MM.1S (cell line): ENCODE results near the gene TMEM208.

Source experiments
- DNase-seq: peaks from one replicate; pipeline ENCODE4 v3.0.0-alpha.2; 2015
- H2AFZ ChIP-seq: fragments of 300-600 bp; sonication (generic); 2 replicates; pipeline ENCODE4 v1.6.0; 2016; ENCODE audit warnings: antibody characterized with exemption, low read length
- H3F3A ChIP-seq: fragments of 300-600 bp; sonication (generic); 2 replicates; pipeline ENCODE4 v1.6.1; 2016; ENCODE audit warnings: mild to moderate bottlenecking, antibody characterized with exemption, low read length, moderate library complexity, mixed read lengths; ENCODE audit not compliant: insufficient read depth
- H3K27ac ChIP-seq: fragments of 300-600 bp; sonication (generic); 2 replicates; pipeline ENCODE4 v1.5.1; 2016; ENCODE audit warnings: mild to moderate bottlenecking, low read length
- H3K27me3 ChIP-seq: fragments of 300-600 bp; sonication (generic); replicated peaks from 2 replicates; pipeline ENCODE4 v1.6.0; 2016; ENCODE audit warnings: low read length; ENCODE audit not compliant: insufficient read depth
- H3K36me3 ChIP-seq: fragments of 300-600 bp; sonication (generic); replicated peaks from 2 replicates; pipeline ENCODE4 v1.6.1; 2016; ENCODE audit warnings: mild to moderate bottlenecking, low read length, mixed read lengths; ENCODE audit not compliant: insufficient read depth
- H3K4me1 ChIP-seq: fragments of 300-600 bp; sonication (generic); 2 replicates; pipeline ENCODE4 v1.6.1; 2016; ENCODE audit warnings: low read length, mixed read lengths
- H3K4me2 ChIP-seq: fragments of 300-600 bp; sonication (generic); 2 replicates; pipeline ENCODE4 v1.6.0; 2016; ENCODE audit warnings: low read depth, low read length
- H3K4me3 ChIP-seq: fragments of 300-600 bp; sonication (generic); 2 replicates; pipeline ENCODE4 v1.5.1; 2016; ENCODE audit warnings: low read length, mixed read lengths
- H3K79me2 ChIP-seq: fragments of 300-600 bp; sonication (generic); 2 replicates; pipeline ENCODE4 v1.6.1; 2016; ENCODE audit warnings: mixed run types, low read length, mixed read lengths
- H3K9ac ChIP-seq: fragments of 300-600 bp; sonication (generic); 2 replicates; pipeline ENCODE4 v1.6.1; 2016; ENCODE audit warnings: low read length, mixed read lengths
- H3K9me2 ChIP-seq: fragments of 300-600 bp; sonication (generic); replicated peaks from 2 replicates; pipeline ENCODE4 v1.6.1; 2016; ENCODE audit warnings: mild to moderate bottlenecking, low read length, mixed read lengths; ENCODE audit not compliant: insufficient read depth
- H3K9me3 ChIP-seq: fragments of 300-600 bp; sonication (generic); replicated peaks from 2 replicates; pipeline ENCODE4 v1.6.1; 2016; ENCODE audit warnings: mild to moderate bottlenecking, low read length, mixed read lengths; ENCODE audit not compliant: insufficient read depth
- H4K20me1 ChIP-seq: fragments of 300-600 bp; sonication (generic); 2 replicates; pipeline ENCODE4 v1.6.1; 2016; ENCODE audit warnings: mild to moderate bottlenecking, low read length, moderate library complexity, mixed read lengths; ENCODE audit not compliant: insufficient read depth
- EZH2 ChIP-seq: fragments of 300-600 bp; sonication (generic); optimal IDR thresholded peaks from 2 replicates; pipeline ENCODE3; 2017; ENCODE audit warnings: low read depth, mild to moderate bottlenecking, antibody characterized with exemption, low read length, mixed read lengths
- EZH2phosphoT487 ChIP-seq: fragments of 300-600 bp; sonication (generic); IDR thresholded peaks from 2 replicates; pipeline ENCODE4 v1.6.1; 2018; ENCODE audit warnings: antibody characterized with exemption, low read length
- TF ChIP-seq, protein P1 (sequence below): fragments of 300-600 bp; sonication (generic); IDR thresholded peaks from 2 replicates; pipeline ENCODE4 v1.5.1; 2016; ENCODE audit warnings: antibody characterized with exemption, low read length, mixed read lengths

The TMEM208 gene

DNA sequence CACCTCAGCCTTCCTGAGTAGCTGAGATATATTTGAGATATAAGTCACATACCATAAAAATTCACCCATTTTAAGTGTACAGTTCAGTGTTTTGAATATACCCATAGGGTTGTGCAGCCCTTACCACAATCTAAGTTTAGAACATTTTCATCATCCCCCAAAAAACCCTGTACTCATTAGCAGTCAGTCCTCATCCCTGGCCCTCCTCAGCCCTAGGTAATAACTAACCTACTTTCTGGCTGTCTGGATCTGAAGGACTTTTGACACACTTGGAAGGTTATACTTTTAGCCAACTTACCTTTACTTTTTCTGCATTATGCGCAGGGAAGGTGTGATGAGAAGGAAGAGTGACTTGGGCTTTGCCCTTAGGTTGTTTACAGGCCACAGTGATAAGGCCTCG, 48.4 kb downstream of the TMEM208 start:
- Histone ChIP-seq H3K9me2 (no peaks in the 10 kb centered on the region), H4K20me1 (no peaks in the 10 kb centered on the region), H3K9ac (no peak overlapping the region), H3K27me3 (no peaks in the 10 kb centered on the region), H3K36me3 (no peaks in the 10 kb centered on the region), H3K9me3 (no peaks in the 10 kb centered on the region), H3F3A (no peaks in the 10 kb centered on the region), H2AFZ (no peak overlapping the region), H3K4me2 (no peak overlapping the region), H3K27ac (no peak overlapping the region), H3K4me1 (peaks cover 5% of the 10 kb centered on the region; the same call in 1 of the 2 replicates), H3K4me3 (no peak overlapping the region), H3K79me2 (peaks cover 14% of the 10 kb centered on the region)
- DNase-seq, result no peak
- TF ChIP-seq, protein P1, sequence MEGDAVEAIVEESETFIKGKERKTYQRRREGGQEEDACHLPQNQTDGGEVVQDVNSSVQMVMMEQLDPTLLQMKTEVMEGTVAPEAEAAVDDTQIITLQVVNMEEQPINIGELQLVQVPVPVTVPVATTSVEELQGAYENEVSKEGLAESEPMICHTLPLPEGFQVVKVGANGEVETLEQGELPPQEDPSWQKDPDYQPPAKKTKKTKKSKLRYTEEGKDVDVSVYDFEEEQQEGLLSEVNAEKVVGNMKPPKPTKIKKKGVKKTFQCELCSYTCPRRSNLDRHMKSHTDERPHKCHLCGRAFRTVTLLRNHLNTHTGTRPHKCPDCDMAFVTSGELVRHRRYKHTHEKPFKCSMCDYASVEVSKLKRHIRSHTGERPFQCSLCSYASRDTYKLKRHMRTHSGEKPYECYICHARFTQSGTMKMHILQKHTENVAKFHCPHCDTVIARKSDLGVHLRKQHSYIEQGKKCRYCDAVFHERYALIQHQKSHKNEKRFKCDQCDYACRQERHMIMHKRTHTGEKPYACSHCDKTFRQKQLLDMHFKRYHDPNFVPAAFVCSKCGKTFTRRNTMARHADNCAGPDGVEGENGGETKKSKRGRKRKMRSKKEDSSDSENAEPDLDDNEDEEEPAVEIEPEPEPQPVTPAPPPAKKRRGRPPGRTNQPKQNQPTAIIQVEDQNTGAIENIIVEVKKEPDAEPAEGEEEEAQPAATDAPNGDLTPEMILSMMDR, result no peak
- TF ChIP-seq EZH2 (no peak), EZH2phosphoT487 (no peak)

DNA sequence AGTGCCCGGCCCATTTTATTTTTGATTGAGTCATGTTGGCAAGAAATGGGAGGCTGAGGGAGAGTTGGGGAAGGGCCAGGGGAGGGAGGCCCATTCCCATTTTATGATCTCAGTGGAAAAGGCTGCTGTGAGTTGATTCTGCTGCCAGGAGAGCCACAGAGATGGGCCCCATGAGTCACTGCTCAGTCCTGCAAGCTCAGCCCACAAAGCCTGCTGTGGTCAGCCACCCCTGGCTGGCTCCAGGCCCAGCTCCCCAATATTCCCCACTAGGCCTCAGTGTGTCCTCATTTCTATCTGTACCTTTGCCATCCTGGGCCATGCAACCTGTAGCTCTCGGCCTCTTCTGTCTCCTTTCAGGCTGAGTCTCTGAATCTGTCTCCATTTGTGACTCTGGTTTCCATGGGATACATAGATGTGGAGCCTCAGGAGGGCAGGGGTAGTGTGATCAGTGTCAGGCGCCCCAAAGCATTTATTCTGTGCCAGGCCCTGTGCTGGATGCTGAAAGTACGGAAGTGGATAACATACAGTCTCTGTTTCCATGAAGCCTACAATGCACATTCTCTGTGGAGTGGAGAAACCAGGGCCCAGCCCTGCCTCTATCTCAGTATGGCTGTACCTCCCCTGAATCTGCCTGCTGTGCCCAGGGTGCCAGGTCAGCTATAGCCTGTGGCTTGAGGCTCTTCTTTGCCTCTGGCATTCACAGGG, 50.5 kb downstream of the TMEM208 start:
- Histone ChIP-seq H3K9me3 (no peaks in the 10 kb centered on the region), H3K4me1 (peaks cover 5% of the 10 kb centered on the region; the same call in 1 of the 2 replicates), H3K9me2 (no peaks in the 10 kb centered on the region), H3K79me2 (peaks cover 14% of the 10 kb centered on the region), H3K4me2 (peak overlapping the region; percentile 97; the same call in 1 of the 2 replicates), H2AFZ (no peak overlapping the region), H3K27ac (no peak overlapping the region), H3K4me3 (no peak overlapping the region), H3K9ac (peak overlapping the region; percentile 1; the same call in 1 of the 2 replicates), H3K36me3 (no peaks in the 10 kb centered on the region), H3K27me3 (no peaks in the 10 kb centered on the region), H4K20me1 (no peaks in the 10 kb centered on the region), H3F3A (no peaks in the 10 kb centered on the region)
- TF ChIP-seq EZH2 (no peak), EZH2phosphoT487 (no peak)
- TF ChIP-seq, protein P1, result no peak
- DNase-seq, result no peak

DNA sequence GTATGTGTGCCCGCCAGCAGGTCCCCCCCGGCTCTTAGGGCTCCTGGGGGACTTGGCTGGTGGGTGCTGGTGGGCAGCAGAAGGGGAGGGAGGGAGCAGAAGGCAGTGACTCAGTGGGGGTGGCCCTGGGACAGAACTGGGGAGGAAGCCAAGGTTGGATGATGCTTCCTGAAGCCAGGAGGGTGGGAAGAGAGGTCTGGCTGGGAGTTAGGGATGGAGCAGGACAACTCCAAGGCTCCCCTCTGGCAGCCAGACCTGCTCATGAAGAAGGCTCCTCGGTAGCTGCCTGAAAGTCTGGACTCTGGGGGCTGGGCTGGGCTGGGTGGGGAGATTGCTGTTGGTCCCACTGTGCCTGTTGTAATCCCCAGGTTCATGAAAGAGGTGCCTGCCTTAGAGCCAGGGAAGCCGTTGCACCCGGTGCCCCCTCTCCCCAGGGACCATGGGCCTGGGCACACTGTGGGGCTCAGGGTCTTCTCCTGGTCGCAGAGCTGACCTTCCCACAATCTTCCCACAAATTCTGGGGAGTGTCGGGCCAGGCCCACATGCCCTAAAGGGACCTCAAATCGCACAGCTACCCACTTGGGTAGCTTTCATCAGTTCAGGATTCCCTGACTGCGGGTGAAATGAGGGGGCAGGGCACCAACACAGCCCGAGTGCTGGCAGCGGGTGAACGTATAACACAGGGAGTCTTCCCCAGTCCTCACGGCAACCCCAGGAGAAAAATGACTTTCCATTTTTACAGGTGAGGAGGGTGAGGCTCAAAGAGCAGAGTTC, 51.3 kb downstream of the TMEM208 start:
- DNase-seq, result peak; percentile 46
- Histone ChIP-seq H3K9me3 (no peaks in the 10 kb centered on the region), H3K79me2 (peaks cover 14% of the 10 kb centered on the region)

More for the DNA sequence above, 51.3 kb downstream of the TMEM208 start:
- H3K9ac ChIP-seq, result peak overlapping the region; percentile 80
- H3K27me3 ChIP-seq, result no peaks in the 10 kb centered on the region
- no peaks in the 10 kb centered on the region for H3K9me2 ChIP-seq
- TF ChIP-seq EZH2phosphoT487 (no peak), EZH2 (no peak)
- TF ChIP-seq, protein P1, result no peak
- H3K27ac ChIP-seq, result no peak overlapping the region
- peak overlapping the region; percentile 78 for H2AFZ ChIP-seq
- no peaks in the 10 kb centered on the region for H4K20me1 ChIP-seq
- H3K36me3 ChIP-seq, result no peaks in the 10 kb centered on the region
- H3K4me1 ChIP-seq, result peaks cover 5% of the 10 kb centered on the region; the same call in 1 of the 2 replicates
- peak overlapping the region; percentile 97 for H3K4me2 ChIP-seq
- H3K4me3 ChIP-seq, result peak overlapping the region; percentile 89
- no peaks in the 10 kb centered on the region for H3F3A ChIP-seq
